ENCODE results near the gene ARID1B. TPM values are rescaled to one million over a fixed set of nuclear protein-coding genes. Genes with fewer than 3 reads are reported as not detected.

The ARID1B gene
- total and polyA plus RNA-seq, 4 donors, result 7.0 to 49.0 (median 24.2) TPM

- H3K4me3 ChIP-seq (ENCODE audit: low read depth in 1 of 3, low read length in 3 of 3), result no peak overlapping the region
- 78% methylated on average over 3 of the region's 3 CpGs for WGBS
- no peak for DNase-seq (ENCODE audit: low spot score)
- TF ChIP-seq, protein P1, sequence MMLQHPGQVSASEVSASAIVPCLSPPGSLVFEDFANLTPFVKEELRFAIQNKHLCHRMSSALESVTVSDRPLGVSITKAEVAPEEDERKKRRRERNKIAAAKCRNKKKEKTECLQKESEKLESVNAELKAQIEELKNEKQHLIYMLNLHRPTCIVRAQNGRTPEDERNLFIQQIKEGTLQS (IDR thresholded peaks at IDR 0.05), result no peak
- no peak for TF ChIP-seq TAF1 (conservative IDR thresholded peaks at IDR 0.05)
- TF ChIP-seq REST (IDR thresholded peaks at IDR 0.05), result no peak
- TF ChIP-seq JUND (IDR thresholded peaks at IDR 0.05), result no peak
- TF ChIP-seq, protein P2, sequence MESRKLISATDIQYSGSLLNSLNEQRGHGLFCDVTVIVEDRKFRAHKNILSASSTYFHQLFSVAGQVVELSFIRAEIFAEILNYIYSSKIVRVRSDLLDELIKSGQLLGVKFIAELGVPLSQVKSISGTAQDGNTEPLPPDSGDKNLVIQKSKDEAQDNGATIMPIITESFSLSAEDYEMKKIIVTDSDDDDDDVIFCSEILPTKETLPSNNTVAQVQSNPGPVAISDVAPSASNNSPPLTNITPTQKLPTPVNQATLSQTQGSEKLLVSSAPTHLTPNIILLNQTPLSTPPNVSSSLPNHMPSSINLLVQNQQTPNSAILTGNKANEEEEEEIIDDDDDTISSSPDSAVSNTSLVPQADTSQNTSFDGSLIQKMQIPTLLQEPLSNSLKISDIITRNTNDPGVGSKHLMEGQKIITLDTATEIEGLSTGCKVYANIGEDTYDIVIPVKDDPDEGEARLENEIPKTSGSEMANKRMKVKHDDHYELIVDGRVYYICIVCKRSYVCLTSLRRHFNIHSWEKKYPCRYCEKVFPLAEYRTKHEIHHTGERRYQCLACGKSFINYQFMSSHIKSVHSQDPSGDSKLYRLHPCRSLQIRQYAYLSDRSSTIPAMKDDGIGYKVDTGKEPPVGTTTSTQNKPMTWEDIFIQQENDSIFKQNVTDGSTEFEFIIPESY (IDR thresholded peaks at IDR 0.05), result no peak
- no peak for TF ChIP-seq CTCF (IDR thresholded peaks at IDR 0.05; ENCODE audit: low read depth, low read length, missing input control)
- no peak for TF ChIP-seq EGR1 (IDR thresholded peaks at IDR 0.05; ENCODE audit: low read depth in 2 of 2)
- TF ChIP-seq FOXA1 (IDR thresholded peaks at IDR 0.05), result no peak
- TF ChIP-seq HNF4A (conservative IDR thresholded peaks at IDR 0.05), result no peak
- TF ChIP-seq HNF4G (IDR thresholded peaks at IDR 0.05), result no peak
- TF ChIP-seq RAD21 (IDR thresholded peaks at IDR 0.05), result no peak
- no peaks in the 10 kb centered on the region for H3K27me3 ChIP-seq (ENCODE audit: control insufficient read depth in 4 of 4, insufficient read depth in 4 of 4, low read length in 3 of 4)
- no peaks in the 10 kb centered on the region for H3K36me3 ChIP-seq (ENCODE audit: control insufficient read depth in 4 of 4, insufficient read depth in 3 of 4, low read depth in 1 of 4, low read length in 3 of 4)
- no peaks in the 10 kb centered on the region for H3K9me3 ChIP-seq (ENCODE audit: control insufficient read depth in 4 of 4, low read length in 3 of 4)
- H3K9ac ChIP-seq (ENCODE audit: low read depth in 1 of 2, low read length in 2 of 2), result no peak overlapping the region
- H3K27ac ChIP-seq (ENCODE audit: low read depth in 1 of 2, low read length in 2 of 2), result no peak overlapping the region
- H3K4me1 ChIP-seq (ENCODE audit: control insufficient read depth in 4 of 4, insufficient read depth in 4 of 4, low read length in 3 of 4), result peaks cover 0 to 3% (median under 1%) of the 10 kb centered on the region in 4 donors
These were observed 29.5 kb upstream of the ARID1B start for GRCh38 chr6:156747715-156748114.

GRCh38 chr6:156748504-156748903 lies 28.7 kb upstream of the ARID1B start:
- Histone ChIP-seq H3K27me3 (ENCODE audit: control insufficient read depth in 4 of 4, insufficient read depth in 4 of 4, low read length in 3 of 4) (no peaks in the 10 kb centered on the region), H3K4me3 (ENCODE audit: low read depth in 1 of 3, low read length in 3 of 3) (no peak overlapping the region), H3K27ac (ENCODE audit: low read depth in 1 of 2, low read length in 2 of 2) (no peak overlapping the region), H3K9me3 (ENCODE audit: control insufficient read depth in 4 of 4, low read length in 3 of 4) (no peaks in the 10 kb centered on the region), H3K36me3 (ENCODE audit: control insufficient read depth in 4 of 4, insufficient read depth in 3 of 4, low read depth in 1 of 4, low read length in 3 of 4) (no peaks in the 10 kb centered on the region), H3K4me1 (ENCODE audit: control insufficient read depth in 4 of 4, insufficient read depth in 4 of 4, low read length in 3 of 4) (peaks cover 0 to 9% (median 2%) of the 10 kb centered on the region in 4 donors), H3K9ac (ENCODE audit: low read depth in 1 of 2, low read length in 2 of 2) (no peak overlapping the region)
- DNase-seq (ENCODE audit: low spot score), result no peak
- 95% methylated on average over 1 of the region's 1 CpG for WGBS
- TF ChIP-seq, protein P1 (IDR thresholded peaks at IDR 0.05), result no peak
- TF ChIP-seq, protein P2 (IDR thresholded peaks at IDR 0.05), result no peak
- TF ChIP-seq RAD21 (IDR thresholded peaks at IDR 0.05) (no peak), SP1 (IDR thresholded peaks at IDR 0.05) (no peak), NR2F2 (IDR thresholded peaks at IDR 0.05) (no peak), RXRA (IDR thresholded peaks at IDR 0.05) (no peak), JUND (IDR thresholded peaks at IDR 0.05) (no peak), TAF1 (conservative IDR thresholded peaks at IDR 0.05) (no peak), HNF4G (IDR thresholded peaks at IDR 0.05) (no peak), REST (IDR thresholded peaks at IDR 0.05) (no peak), YY1 (IDR thresholded peaks at IDR 0.05) (no peak), EGR1 (IDR thresholded peaks at IDR 0.05; ENCODE audit: low read depth in 2 of 2) (no peak)

All from liver (tissue), 9 donors.